ENCODE data around the gene NDUFS5. TPM values are rescaled to one million over a fixed set of nuclear protein-coding genes. Genes with fewer than 3 reads are reported as not detected.

NDUFS5 gene
- total RNA-seq, 6 experiments from 2014 or later = 181 to 275 (median 249) TPM

DNA sequence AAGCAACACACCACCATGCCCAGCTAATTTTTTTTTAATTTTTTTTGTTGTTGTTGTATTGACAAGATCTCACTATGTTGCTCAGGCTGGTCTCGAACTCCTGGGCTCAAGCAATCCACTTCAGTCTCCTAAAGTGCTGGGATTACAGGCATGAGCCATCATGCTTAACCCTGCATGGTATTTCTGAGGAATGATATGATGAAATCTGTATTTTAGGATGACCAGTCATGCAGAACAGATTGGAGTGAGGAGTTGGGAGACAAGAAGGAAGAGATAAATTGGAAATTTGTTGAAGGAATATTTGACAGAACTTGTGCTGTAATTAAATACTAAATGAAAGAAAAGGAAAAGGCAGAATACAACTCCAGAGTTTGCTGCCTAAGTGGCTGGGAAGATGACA lies 4.7 kb upstream of the NDUFS5 start:
- no peaks in the 10 kb centered on the region; the same call in 1 of the 2 replicates for H3K27me3 Mint-ChIP-seq (ENCODE audit: insufficient read depth)
- peaks cover 7% of the 10 kb centered on the region for H3K4me1 Mint-ChIP-seq (ENCODE audit: low read depth)
- DNase-seq = no peak
- peaks cover under 1% of the 10 kb centered on the region; the same call in 1 of the 2 replicates for H3K36me3 Mint-ChIP-seq (ENCODE audit: low read depth)
- H3K4me3 Mint-ChIP-seq = no peak overlapping the region
- TF ChIP-seq, protein P1, sequence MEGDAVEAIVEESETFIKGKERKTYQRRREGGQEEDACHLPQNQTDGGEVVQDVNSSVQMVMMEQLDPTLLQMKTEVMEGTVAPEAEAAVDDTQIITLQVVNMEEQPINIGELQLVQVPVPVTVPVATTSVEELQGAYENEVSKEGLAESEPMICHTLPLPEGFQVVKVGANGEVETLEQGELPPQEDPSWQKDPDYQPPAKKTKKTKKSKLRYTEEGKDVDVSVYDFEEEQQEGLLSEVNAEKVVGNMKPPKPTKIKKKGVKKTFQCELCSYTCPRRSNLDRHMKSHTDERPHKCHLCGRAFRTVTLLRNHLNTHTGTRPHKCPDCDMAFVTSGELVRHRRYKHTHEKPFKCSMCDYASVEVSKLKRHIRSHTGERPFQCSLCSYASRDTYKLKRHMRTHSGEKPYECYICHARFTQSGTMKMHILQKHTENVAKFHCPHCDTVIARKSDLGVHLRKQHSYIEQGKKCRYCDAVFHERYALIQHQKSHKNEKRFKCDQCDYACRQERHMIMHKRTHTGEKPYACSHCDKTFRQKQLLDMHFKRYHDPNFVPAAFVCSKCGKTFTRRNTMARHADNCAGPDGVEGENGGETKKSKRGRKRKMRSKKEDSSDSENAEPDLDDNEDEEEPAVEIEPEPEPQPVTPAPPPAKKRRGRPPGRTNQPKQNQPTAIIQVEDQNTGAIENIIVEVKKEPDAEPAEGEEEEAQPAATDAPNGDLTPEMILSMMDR (IDR thresholded peaks at IDR 0.05) = no peak
- H3K9me3 Mint-ChIP-seq = no peaks in the 10 kb centered on the region
- H3K27ac Mint-ChIP-seq = no peak overlapping the region

DNA sequence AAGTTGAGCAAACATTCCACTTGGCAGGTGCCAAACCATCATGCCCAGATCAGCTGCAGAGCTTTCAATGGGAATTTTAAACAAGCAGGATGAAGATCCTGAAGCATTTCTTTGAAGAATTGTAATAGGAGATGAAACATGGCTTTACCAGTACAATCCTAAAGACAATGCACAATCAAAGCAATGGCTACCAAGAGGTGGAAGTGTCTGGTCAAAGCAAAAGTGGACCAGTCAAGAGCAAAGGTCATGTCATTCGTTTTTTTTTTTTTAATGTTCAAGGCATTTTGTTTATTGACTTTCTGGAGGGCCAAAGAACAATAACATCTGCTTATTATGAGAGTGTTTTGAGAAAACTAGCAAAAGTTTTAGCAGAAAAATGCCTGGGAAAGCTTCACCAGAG lies 3.0 kb upstream of the NDUFS5 start:
- Mint-ChIP-seq H3K36me3 (ENCODE audit: low read depth) (peaks cover 6% of the 10 kb centered on the region), H3K27ac (no peak overlapping the region), H3K27me3 (ENCODE audit: insufficient read depth) (no peaks in the 10 kb centered on the region; the same call in 1 of the 2 replicates), H3K4me3 (no peak overlapping the region), H3K9me3 (no peaks in the 10 kb centered on the region), H3K4me1 (ENCODE audit: low read depth) (peaks cover 7% of the 10 kb centered on the region)
- no peak for DNase-seq
- TF ChIP-seq, protein P1 (IDR thresholded peaks at IDR 0.05) = no peak

DNA sequence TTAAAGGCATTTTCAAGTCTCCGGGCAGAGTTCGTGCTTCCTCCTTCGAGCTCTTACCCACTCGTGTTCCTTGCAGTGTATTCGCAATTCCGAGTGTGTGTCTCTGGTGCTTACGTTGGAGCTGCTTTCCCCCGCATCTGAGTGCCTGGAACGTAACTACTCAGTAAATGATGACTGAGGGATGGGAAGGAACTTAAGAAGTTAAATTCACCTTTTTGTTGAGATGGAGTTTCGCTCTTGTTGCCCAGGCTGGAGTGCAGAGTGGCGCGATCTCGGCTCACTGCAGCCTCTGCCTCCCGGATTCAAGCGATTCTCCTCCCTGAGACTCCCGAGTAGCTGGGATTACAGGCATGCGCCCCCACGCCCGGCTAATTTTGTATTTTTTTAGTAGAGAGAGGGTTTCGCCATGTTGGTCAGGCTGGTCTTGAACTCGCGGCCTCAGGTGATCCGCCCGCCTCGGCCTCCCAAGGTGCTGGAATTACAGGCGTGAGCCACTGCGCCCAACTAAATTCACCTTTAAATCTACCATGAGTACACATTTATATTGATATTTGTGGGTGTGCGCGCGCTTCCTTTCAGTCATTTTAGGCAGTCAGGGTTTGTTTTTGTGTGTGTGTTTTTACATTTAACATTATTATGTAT lies 837 bp downstream of the NDUFS5 start:
- peaks cover 13% of the 10 kb centered on the region for H3K4me1 Mint-ChIP-seq (ENCODE audit: low read depth)
- peak overlapping the region; percentile 93 for H3K4me3 Mint-ChIP-seq
- H3K27me3 Mint-ChIP-seq (ENCODE audit: insufficient read depth) = no peaks in the 10 kb centered on the region
- TF ChIP-seq, protein P1 (IDR thresholded peaks at IDR 0.05) = no peak
- peaks cover 25% of the 10 kb centered on the region for H3K36me3 Mint-ChIP-seq (ENCODE audit: low read depth)
- no peaks in the 10 kb centered on the region for H3K9me3 Mint-ChIP-seq
- no peak for DNase-seq
- H3K27ac Mint-ChIP-seq = peak overlapping the region; percentile 97

DNA sequence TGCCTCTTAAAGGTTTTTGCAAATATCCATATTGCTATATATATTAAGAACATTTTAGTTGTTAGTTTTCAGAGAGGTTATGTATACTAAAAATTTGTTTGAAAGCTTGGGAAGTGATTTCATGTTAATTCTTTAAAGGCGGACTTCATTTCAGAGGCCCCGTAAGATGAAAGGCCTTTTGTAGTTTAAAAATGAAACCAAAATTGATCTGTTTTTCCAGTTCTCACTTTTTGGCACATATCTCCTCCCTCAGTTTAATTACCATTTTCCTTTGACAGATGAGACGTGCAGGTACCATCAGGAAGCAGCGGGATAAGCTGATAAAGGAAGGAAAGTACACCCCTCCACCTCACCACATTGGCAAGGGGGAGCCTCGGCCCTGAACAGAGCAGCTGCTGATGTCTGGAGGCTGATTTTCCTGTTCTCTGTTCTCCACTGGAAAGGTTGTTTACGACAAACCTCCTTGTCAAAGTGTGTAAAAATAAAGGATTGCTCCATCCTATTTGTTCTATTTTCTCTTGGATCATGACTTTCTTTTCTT lies 8.0 kb downstream of the NDUFS5 start:
- H3K36me3 Mint-ChIP-seq (ENCODE audit: low read depth) = peaks cover 47% of the 10 kb centered on the region
- no peak overlapping the region for H3K4me3 Mint-ChIP-seq
- H3K27ac Mint-ChIP-seq = no peak overlapping the region
- H3K9me3 Mint-ChIP-seq = no peaks in the 10 kb centered on the region
- TF ChIP-seq, protein P1 (IDR thresholded peaks at IDR 0.05) = no peak
- peaks cover 15% of the 10 kb centered on the region for H3K4me1 Mint-ChIP-seq (ENCODE audit: low read depth)
- DNase-seq = no peak
- H3K27me3 Mint-ChIP-seq (ENCODE audit: insufficient read depth) = no peaks in the 10 kb centered on the region; the same call in none of the 2 replicates

DNA sequence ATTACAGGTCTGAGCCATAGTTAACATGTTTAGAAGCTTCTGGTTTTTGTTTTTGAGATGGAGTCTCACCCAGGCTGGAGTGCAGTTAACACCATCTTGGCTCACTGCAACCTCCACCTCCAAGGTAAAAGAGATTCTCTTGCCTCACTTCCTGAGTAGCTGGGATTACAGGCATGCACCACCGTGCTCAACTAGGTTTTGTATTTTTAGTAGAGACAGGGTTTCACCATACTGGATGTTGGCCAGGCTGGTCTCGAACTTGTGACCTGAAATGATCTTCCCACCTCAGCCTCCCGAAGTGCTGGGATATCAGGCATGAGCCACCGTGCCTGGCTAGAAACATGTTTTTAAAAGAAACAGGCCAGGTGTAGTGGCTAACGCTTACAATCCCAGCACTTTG lies 10.5 kb downstream of the NDUFS5 start:
- H3K27ac Mint-ChIP-seq = no peak overlapping the region
- H3K9me3 Mint-ChIP-seq = no peaks in the 10 kb centered on the region
- H3K36me3 Mint-ChIP-seq (ENCODE audit: low read depth) = peaks cover 38% of the 10 kb centered on the region
- H3K27me3 Mint-ChIP-seq (ENCODE audit: insufficient read depth) = peaks cover 1% of the 10 kb centered on the region
- peaks cover 15% of the 10 kb centered on the region for H3K4me1 Mint-ChIP-seq (ENCODE audit: low read depth)
- no peak overlapping the region for H3K4me3 Mint-ChIP-seq
- no peak for DNase-seq
- TF ChIP-seq, protein P1 (IDR thresholded peaks at IDR 0.05) = no peak

Measured in HFFc6 (cell line).